GM18861 (cell line): ENCODE results near the gene C2orf68.
"Not testable (repeated sequence)": the region's sequence is repeated elsewhere in the genome, so short reads cannot be mapped to it uniquely, and the experiment has no call there.

ENCODE experiments used
- ATAC-seq: cut with Tn5 transposase; IDR thresholded peaks from one replicate; pipeline ENCODE4 v1.9.1; 2021; ENCODE audit not compliant: unreplicated experiment

The C2orf68 gene

DNA sequence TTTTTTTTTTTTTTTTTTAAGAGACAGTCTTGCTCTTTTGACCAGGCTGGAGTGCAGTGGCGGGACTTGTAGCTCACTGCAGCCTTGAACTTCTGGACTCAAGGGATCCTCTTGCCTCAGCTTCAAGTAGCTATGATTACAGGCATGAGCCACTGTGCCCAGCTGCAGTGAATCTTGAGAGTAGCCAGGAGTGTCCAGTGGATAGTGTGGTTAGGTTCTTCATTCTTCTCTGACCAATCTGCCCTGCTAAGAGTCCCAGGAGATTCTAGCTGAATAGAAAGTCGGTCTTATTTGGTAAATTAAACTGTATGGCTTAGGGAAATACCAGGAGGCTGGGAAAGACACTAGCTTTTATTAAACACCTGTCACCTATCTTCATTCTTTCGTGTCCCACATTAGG is 19.4 kb upstream of the C2orf68 start:
- ATAC-seq, result no peak

GRCh38 chr2:85628658-85629057 is 16.8 kb upstream of the C2orf68 start:
- ATAC-seq, result peak; percentile 57

- ATAC-seq, result no peak
Measured at GRCh38 chr2:85623991-85624390, 12.1 kb upstream of the C2orf68 start.

DNA sequence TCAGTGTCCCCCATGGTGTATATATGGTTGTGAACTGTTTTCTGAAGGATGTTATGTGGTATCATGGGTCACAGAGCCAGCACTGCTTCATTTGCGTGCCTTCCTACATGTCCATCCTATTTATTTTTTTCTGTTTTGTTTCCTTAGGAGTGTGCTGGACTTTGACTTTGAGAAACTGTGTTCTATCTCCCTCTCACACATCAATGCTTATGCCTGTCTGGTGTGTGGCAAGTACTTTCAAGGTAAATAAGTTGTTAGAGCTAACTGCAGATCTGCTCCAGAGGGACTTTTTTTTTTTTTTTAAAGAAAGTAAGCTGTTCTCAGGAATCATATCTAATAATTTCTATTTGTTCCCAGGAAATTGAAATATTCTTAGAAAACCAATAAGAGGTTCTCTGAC is 9.5 kb upstream of the C2orf68 start:
- no peak for ATAC-seq

- no peak for ATAC-seq
Measured at GRCh38 chr2:85619617-85620016, 7.8 kb upstream of the C2orf68 start.

- ATAC-seq, result not testable (repeated sequence)
Measured at GRCh38 chr2:85617723-85618122, 5.9 kb upstream of the C2orf68 start.

DNA sequence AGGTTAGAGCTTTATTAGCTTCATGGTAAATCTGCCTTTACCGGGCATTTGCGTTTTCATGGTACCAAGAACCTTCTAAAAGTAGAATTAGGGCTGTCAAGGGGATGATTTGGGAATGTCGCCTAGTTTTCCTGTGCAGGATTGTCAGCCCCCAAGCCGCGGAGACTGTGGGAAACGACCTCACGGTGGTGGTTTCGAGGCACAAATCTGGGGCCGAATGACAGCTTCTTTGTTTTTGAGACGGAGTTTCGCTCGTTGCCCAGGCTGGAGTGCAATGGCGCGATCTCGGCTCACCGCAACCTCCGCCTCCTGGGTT is 3.5 kb upstream of the C2orf68 start:
- ATAC-seq, result no peak

GRCh38 chr2:85614757-85615156 is 2.9 kb upstream of the C2orf68 start:
- ATAC-seq, result not testable (repeated sequence)

DNA sequence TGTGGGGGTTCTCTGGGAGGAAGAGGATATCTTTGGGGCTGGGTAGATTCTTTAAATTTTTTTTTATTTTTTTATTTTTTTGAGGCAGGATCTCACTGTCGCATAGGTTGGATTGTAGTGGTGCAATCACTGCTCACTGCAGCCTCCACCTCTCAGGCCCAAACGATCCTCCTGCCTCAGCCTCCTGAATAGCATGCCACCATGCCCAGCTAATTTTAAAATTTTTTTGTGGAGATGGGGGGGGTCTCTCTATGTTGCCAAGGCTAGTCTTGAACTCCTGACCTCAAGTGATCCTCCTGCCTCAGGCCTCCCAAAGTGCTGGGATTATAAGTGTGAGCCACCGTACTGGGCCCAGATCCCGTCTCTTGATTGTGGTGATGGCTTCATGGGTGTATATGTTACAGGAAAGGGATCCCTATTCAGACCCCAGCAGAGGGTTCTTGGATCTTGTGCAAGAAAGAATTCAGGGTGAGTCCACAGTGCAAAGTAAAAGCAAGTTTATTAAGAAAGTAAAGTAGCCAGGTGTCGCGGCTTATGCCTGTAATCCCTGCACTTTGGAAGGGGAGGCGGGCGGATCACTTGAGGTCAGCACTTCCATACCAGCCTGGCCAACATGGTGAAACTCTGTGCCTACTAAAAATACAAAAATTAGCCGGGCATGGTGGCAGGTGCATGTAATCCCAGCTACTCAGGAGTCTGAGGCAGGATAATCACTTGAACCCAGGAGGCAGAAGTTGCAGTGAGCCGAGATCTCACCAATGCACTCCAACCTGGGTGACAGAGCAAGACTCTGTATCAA is 2.0 kb upstream of the C2orf68 start:
- no peak for ATAC-seq

GRCh38 chr2:85611217-85611704 is 605 bp downstream of the C2orf68 start:
- no peak for ATAC-seq

- ATAC-seq, result no peak
Measured at GRCh38 chr2:85607268-85608215, 4.3 kb downstream of the C2orf68 start.

- no peak for ATAC-seq
Measured at GRCh38 chr2:85606116-85606455, 5.8 kb downstream of the C2orf68 start.

DNA sequence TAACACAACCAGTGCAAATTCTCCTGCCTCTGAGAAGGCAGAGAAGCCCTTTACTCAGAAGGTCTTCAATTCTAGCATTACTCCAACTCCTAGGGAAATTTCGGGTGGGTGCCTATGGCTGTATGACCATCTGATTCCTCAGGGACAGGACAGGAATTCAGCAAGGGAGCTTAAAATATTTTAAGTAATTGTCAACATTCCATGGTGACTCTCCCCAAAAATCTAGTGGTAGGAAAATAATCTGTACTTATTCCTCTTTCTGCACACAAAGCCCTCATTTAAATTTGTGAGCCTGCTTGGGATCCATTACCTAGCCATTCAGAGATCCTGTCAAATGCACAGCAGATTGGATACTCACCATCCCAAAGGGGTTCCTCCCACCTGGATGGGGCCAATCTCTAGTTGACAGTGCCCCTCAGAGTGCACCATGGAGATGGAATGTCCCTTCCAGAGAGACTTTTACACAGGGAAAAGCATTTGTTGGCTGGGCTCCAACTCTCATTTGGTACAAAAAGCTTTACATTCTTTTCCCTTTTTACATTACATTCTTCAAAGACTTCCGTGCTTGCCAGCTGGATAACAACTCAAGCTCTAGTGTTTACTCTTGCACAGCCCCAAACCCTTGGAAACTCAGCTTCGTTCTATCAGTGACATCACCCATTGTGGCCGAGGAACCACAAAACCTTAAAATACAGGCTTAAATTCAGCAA is 6.3 kb downstream of the C2orf68 start:
- ATAC-seq, result no peak

- ATAC-seq, result no peak
Measured at GRCh38 chr2:85604568-85605339, 7.1 kb downstream of the C2orf68 start.

DNA sequence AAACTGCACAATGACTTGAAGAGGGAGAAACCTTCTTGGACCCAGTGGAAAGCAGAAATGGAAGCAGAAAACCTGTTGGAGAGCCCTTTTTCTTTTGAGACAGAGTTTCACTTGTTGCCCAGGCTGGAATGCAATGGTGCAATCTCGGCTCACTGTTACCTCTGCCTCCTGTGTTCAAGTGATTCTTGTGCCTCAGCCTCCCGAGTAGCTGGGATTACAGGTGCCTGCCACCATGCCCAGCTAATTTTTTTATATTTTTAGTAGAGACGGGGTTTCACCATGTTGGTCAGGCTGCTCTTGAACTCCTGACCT is 7.8 kb downstream of the C2orf68 start:
- not testable (repeated sequence) for ATAC-seq

GRCh38 chr2:85602476-85603234 is 9.2 kb downstream of the C2orf68 start, which contains the start of gene TMEM150A:
TSS of gene TMEM150A (minus strand) at chr2:85602698. CDS start at chr2:85601948, 750 bp downstream.
- ATAC-seq, result peak; percentile 95

GRCh38 chr2:85601771-85602475 is 9.9 kb downstream of the C2orf68 start:
- peak; percentile 30 for ATAC-seq

GRCh38 chr2:85600951-85601770 is 10.7 kb downstream of the C2orf68 start:
- no peak for ATAC-seq

DNA sequence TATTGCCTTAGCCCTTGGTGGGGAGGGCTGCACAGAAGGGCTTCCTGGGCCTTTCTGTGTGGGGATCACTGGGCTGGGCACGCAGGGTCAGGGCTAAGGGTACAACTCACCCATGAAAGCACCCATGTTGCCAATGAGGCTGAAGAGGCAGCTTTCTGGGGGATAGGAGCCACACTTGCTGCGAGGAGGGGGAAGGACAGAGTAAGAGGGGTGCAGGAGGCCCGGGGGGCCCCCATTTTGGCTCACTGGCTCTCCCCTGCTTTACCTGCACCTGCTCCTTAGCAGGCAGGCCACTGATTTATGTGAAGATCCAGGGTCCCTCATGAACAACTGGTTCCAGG is 11.7 kb downstream of the C2orf68 start:
- ATAC-seq, result no peak
